Type B pancreatic cell (in vitro differentiated cells): ENCODE results near the gene SNX8. TPM values are rescaled to one million over a fixed set of nuclear protein-coding genes. Genes with fewer than 3 reads are reported as not detected.

Experiments used
- DNase-seq: peaks from one replicate; pipeline ENCODE4 v3.0.0; 2021; ENCODE audit warnings: mixed read lengths; ENCODE audit not compliant: unreplicated experiment; ENCODE audit errors: extremely low spot score
- H3K27ac Mint-ChIP-seq: 2 replicates; pipeline ENCODE4 v1.8.0; 2021; ENCODE audit warnings: mild to moderate bottlenecking, mixed read lengths
- H3K27me3 Mint-ChIP-seq: 2 replicates; pipeline ENCODE4 v1.8.0; 2021; ENCODE audit warnings: mixed read lengths
- H3K36me3 Mint-ChIP-seq: 2 replicates; pipeline ENCODE4 v1.8.0; 2021; ENCODE audit warnings: mixed read lengths
- H3K4me1 Mint-ChIP-seq: one replicate; pipeline ENCODE4 v1.8.0; 2021; ENCODE audit warnings: mixed read lengths; ENCODE audit not compliant: unreplicated experiment
- H3K4me3 Mint-ChIP-seq: 2 replicates; pipeline ENCODE4 v1.8.0; 2021; ENCODE audit warnings: mild to moderate bottlenecking, mixed read lengths
- H3K9me3 Mint-ChIP-seq: 2 replicates; pipeline ENCODE4 v1.8.0; 2021; ENCODE audit warnings: mixed read lengths
- long read RNA-seq: library from polyadenylated mRNA; unstranded; transcript quantifications from one replicate; pipeline ENCODE4 v2.0.0, GENCODE V29; 2020
- total RNA-seq: library from RNA; stranded (reverse); gene quantifications from 2 replicates; pipeline ENCODE4 v1.2.1, GENCODE V29; 2021; ENCODE audit warnings: low replicate concordance
- TF ChIP-seq, protein P1 (sequence below): fragments of 200-600 bp; sonication (generic); conservative IDR thresholded peaks from 2 replicates; pipeline ENCODE4 v1.5.0; 2021; ENCODE audit warnings: antibody characterized with exemption, mild to moderate bottlenecking

Gene SNX8
- total RNA-seq: 29.1 and 40.6 TPM in 2 replicates
- long read RNA-seq, full-length matches to known transcripts: 21 of 24 reads
- long read RNA-seq, partial matches to known transcripts: 0 of 24 reads
- long read RNA-seq, other reads (novel, unspliced or antisense): 3 of 24 reads

GRCh38 chr7:2314209-2314955, at the start of gene SNX8:
Gene SNX8, minus strand, starts transcription at chr7:2314441. Its CDS starts 20 bp downstream, at chr7:2314421.
- Mint-ChIP-seq H3K9me3 (no peaks in the 10 kb centered on the region), H3K4me1 (peaks cover 10% of the 10 kb centered on the region), H3K27me3 (peaks cover 2% of the 10 kb centered on the region), H3K27ac (peak within 1 kb of the TSS; percentile 88), H3K4me3 (peak within 1 kb of the TSS; percentile 95), H3K36me3 (peaks cover 4% of the 10 kb centered on the region)
- peak; percentile 99 for DNase-seq
- TF ChIP-seq, protein P1, sequence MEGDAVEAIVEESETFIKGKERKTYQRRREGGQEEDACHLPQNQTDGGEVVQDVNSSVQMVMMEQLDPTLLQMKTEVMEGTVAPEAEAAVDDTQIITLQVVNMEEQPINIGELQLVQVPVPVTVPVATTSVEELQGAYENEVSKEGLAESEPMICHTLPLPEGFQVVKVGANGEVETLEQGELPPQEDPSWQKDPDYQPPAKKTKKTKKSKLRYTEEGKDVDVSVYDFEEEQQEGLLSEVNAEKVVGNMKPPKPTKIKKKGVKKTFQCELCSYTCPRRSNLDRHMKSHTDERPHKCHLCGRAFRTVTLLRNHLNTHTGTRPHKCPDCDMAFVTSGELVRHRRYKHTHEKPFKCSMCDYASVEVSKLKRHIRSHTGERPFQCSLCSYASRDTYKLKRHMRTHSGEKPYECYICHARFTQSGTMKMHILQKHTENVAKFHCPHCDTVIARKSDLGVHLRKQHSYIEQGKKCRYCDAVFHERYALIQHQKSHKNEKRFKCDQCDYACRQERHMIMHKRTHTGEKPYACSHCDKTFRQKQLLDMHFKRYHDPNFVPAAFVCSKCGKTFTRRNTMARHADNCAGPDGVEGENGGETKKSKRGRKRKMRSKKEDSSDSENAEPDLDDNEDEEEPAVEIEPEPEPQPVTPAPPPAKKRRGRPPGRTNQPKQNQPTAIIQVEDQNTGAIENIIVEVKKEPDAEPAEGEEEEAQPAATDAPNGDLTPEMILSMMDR: no peak

- DNase-seq: no peak
- Mint-ChIP-seq H3K4me3 (no peak overlapping the region), H3K4me1 (peaks cover 20% of the 10 kb centered on the region), H3K36me3 (peaks cover 11% of the 10 kb centered on the region), H3K9me3 (no peaks in the 10 kb centered on the region), H3K27ac (no peak overlapping the region), H3K27me3 (no peaks in the 10 kb centered on the region)
- TF ChIP-seq, protein P1: no peak
Observed at GRCh38 chr7:2362385-2363088, 48.3 kb upstream of the SNX8 start.

DNA sequence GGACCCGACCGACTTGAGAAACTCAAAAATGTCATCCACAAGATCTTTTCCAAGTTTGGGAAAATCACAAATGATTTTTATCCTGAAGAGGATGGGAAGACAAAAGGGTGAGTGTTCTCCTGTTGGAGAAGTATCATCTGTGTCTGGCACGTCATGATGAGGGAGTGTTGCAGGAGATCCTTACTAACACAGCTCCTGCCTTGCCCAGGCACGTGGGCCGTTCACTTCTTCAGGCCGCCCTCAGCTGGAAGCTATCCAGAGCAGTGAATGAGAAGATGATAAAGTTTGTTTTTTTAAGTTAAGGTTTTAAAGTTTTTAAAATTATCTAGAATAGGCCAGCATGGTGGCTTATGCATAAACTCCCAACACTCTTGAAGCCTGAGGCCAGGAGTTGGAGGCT, 46.6 kb upstream of the SNX8 start:
- Mint-ChIP-seq H3K27me3 (no peaks in the 10 kb centered on the region), H3K27ac (peak overlapping the region; percentile 2), H3K4me1 (peaks cover 29% of the 10 kb centered on the region), H3K4me3 (no peak overlapping the region), H3K36me3 (peaks cover 14% of the 10 kb centered on the region), H3K9me3 (no peaks in the 10 kb centered on the region)
- TF ChIP-seq, protein P1: no peak
- DNase-seq: no peak

GRCh38 chr7:2359610-2360009, 45.4 kb upstream of the SNX8 start:
- Mint-ChIP-seq H3K4me3 (no peak overlapping the region), H3K27ac (no peak overlapping the region)
- TF ChIP-seq, protein P1: no peak

GRCh38 chr7:2358968-2359527, 44.8 kb upstream of the SNX8 start:
- peaks cover 12% of the 10 kb centered on the region for H3K36me3 Mint-ChIP-seq
- peak overlapping the region; percentile 61 for H3K4me3 Mint-ChIP-seq
- H3K4me1 Mint-ChIP-seq: peaks cover 30% of the 10 kb centered on the region
- TF ChIP-seq, protein P1: no peak
- no peak for DNase-seq
- peaks cover 3% of the 10 kb centered on the region for H3K27me3 Mint-ChIP-seq
- H3K27ac Mint-ChIP-seq: no peak overlapping the region
- no peaks in the 10 kb centered on the region for H3K9me3 Mint-ChIP-seq

More at GRCh38 chr7:2359610-2360009, 45.4 kb upstream of the SNX8 start:
- no peak for DNase-seq
- Mint-ChIP-seq H3K4me1 (peaks cover 30% of the 10 kb centered on the region), H3K36me3 (peaks cover 8% of the 10 kb centered on the region), H3K27me3 (no peaks in the 10 kb centered on the region), H3K9me3 (no peaks in the 10 kb centered on the region)
